HG03196 (cell line): ENCODE data around the gene NCEH1.
"Not testable (repeated sequence)": the region's sequence is repeated elsewhere in the genome, so short reads cannot be mapped to it uniquely, and the experiment has no call there.

Experiments used
- ATAC-seq: cut with Tn5 transposase; IDR thresholded peaks from one replicate; pipeline ENCODE4 v1.9.1; 2021; ENCODE audit not compliant: unreplicated experiment

NCEH1 gene

GRCh38 chr3:172679599-172679998 is 31.3 kb downstream of the NCEH1 start:
- ATAC-seq = no peak

GRCh38 chr3:172678068-172678467 is 32.8 kb downstream of the NCEH1 start:
- no peak for ATAC-seq

GRCh38 chr3:172676196-172676922 is 34.5 kb downstream of the NCEH1 start:
- ATAC-seq = no peak

GRCh38 chr3:172675441-172676193 is 35.2 kb downstream of the NCEH1 start:
- ATAC-seq = no peak

GRCh38 chr3:172673210-172673679 is 37.6 kb downstream of the NCEH1 start:
- peak; percentile 78 for ATAC-seq

- ATAC-seq = no peak
Observed at GRCh38 chr3:172669021-172669420, 41.8 kb downstream of the NCEH1 start.

GRCh38 chr3:172666873-172667694 is 43.8 kb downstream of the NCEH1 start:
- ATAC-seq = peak; percentile 87

- ATAC-seq = no peak
Observed at GRCh38 chr3:172666181-172666872, 44.5 kb downstream of the NCEH1 start.

- ATAC-seq = not testable (repeated sequence)
Observed at GRCh38 chr3:172665510-172665909, 45.4 kb downstream of the NCEH1 start.

GRCh38 chr3:172660421-172660820 is 50.4 kb downstream of the NCEH1 start:
- ATAC-seq = not testable (repeated sequence)

- no peak for ATAC-seq
Observed at GRCh38 chr3:172659246-172660002, 51.4 kb downstream of the NCEH1 start.

GRCh38 chr3:172658344-172659245 is 52.3 kb downstream of the NCEH1 start:
- no peak for ATAC-seq

- ATAC-seq = no peak
Observed at GRCh38 chr3:172656602-172657001, 54.3 kb downstream of the NCEH1 start.

GRCh38 chr3:172655388-172655787 is 55.5 kb downstream of the NCEH1 start:
- ATAC-seq = no peak

- no peak for ATAC-seq
Observed at GRCh38 chr3:172654470-172654869, 56.4 kb downstream of the NCEH1 start.

- ATAC-seq = no peak
Observed at GRCh38 chr3:172653004-172653572, 57.8 kb downstream of the NCEH1 start.

GRCh38 chr3:172651936-172652625 is 58.8 kb downstream of the NCEH1 start:
- ATAC-seq = no peak

- ATAC-seq = no peak
Observed at GRCh38 chr3:172649987-172650386, 60.9 kb downstream of the NCEH1 start.
